Loucy (cell line): ENCODE data around the gene ELP2.

Experiments used
- H2AFZ ChIP-seq: fragments of 200-600 bp; sonication (generic); 2 replicates; pipeline ENCODE4 v1.6.0; 2016; ENCODE audit warnings: antibody characterized with exemption, mild to moderate bottlenecking, low read length, moderate library complexity
- H3F3A ChIP-seq: fragments of 200-600 bp; 2 replicates; pipeline ENCODE4 v1.6.0; 2016; ENCODE audit warnings: antibody characterized with exemption, low read depth, mild to moderate bottlenecking
- H3K27me3 ChIP-seq: fragments of 200-600 bp; sonication (generic); 2 replicates; pipeline ENCODE4 v1.6.1; 2014; ENCODE audit warnings: low read length, mild to moderate bottlenecking; ENCODE audit not compliant: insufficient read depth, poor library complexity, severe bottlenecking
- H3K36me3 ChIP-seq: fragments of 200-600 bp; sonication (generic); 2 replicates; pipeline ENCODE4 v1.6.1; 2016; ENCODE audit warnings: low read length; ENCODE audit not compliant: insufficient read depth
- H3K4me1 ChIP-seq: fragments of 200-600 bp; sonication (generic); 2 replicates; pipeline ENCODE4 v1.5.1; 2014; ENCODE audit warnings: low read length, mild to moderate bottlenecking; ENCODE audit not compliant: insufficient read depth, poor library complexity, severe bottlenecking
- H3K4me2 ChIP-seq: fragments of 200-600 bp; sonication (generic); 2 replicates; pipeline ENCODE4 v1.6.0; 2014; ENCODE audit warnings: antibody characterized with exemption, low read length, low read depth, mild to moderate bottlenecking; ENCODE audit not compliant: poor library complexity, severe bottlenecking
- H3K4me3 ChIP-seq: fragments of 200-600 bp; sonication (generic); 2 replicates; pipeline ENCODE4 v1.5.1; 2014; ENCODE audit warnings: low read length, mild to moderate bottlenecking, mixed read lengths; ENCODE audit not compliant: poor library complexity, severe bottlenecking
- H3K79me2 ChIP-seq: fragments of 200-600 bp; sonication (generic); 2 replicates; pipeline ENCODE4 v1.6.1; 2014; ENCODE audit warnings: low read length; ENCODE audit not compliant: insufficient read depth
- H3K9ac ChIP-seq: fragments of 200-600 bp; sonication (generic); 2 replicates; pipeline ENCODE4 v1.6.0; 2014; ENCODE audit warnings: mild to moderate bottlenecking, low read depth, low read length, moderate library complexity; ENCODE audit not compliant: poor library complexity, severe bottlenecking
- H3K9me2 ChIP-seq: fragments of 200-600 bp; sonication (generic); replicated peaks from 2 replicates; pipeline ENCODE4 v1.6.1; 2016; ENCODE audit warnings: low read depth, low read length, mixed read lengths
- H3K9me3 ChIP-seq: fragments of 200-600 bp; sonication (generic); 2 replicates; pipeline ENCODE4 v1.6.1; 2014; ENCODE audit warnings: mild to moderate bottlenecking, antibody characterized with exemption, low read length, low read depth; ENCODE audit not compliant: insufficient read depth
- H4K20me1 ChIP-seq: fragments of 200-600 bp; sonication (generic); 2 replicates; pipeline ENCODE4 v1.6.0; 2014; ENCODE audit warnings: antibody characterized with exemption, low read length, mild to moderate bottlenecking; ENCODE audit not compliant: insufficient read depth, poor library complexity, severe bottlenecking
- CTCF ChIP-seq: fragments of 200-600 bp; sonication (generic); conservative IDR thresholded peaks from 2 replicates; pipeline ENCODE4 v1.5.1; 2014; ENCODE audit warnings: mild to moderate bottlenecking, antibody characterized with exemption, low read length
- EZH2phosphoT487 ChIP-seq: fragments of 200-600 bp; IDR thresholded peaks from 2 replicates; pipeline ENCODE4 v1.6.1; 2018; ENCODE audit warnings: antibody characterized with exemption, mild to moderate bottlenecking, moderate library complexity, borderline replicate concordance

ELP2 gene

GRCh38 chr18:36185157-36185556 is 55.5 kb downstream of the ELP2 start:
- Histone ChIP-seq H4K20me1 (no peaks in the 10 kb centered on the region), H3K4me1 (no peaks in the 10 kb centered on the region), H3K9me2 (no peaks in the 10 kb centered on the region), H3K4me3 (no peak overlapping the region), H2AFZ (no peak overlapping the region), H3K9ac (no peak overlapping the region), H3K4me2 (no peak overlapping the region), H3K36me3 (no peaks in the 10 kb centered on the region), H3K9me3 (no peaks in the 10 kb centered on the region), H3K79me2 (no peaks in the 10 kb centered on the region), H3K27me3 (no peaks in the 10 kb centered on the region), H3F3A (no peaks in the 10 kb centered on the region)
- TF ChIP-seq EZH2phosphoT487 (no peak), CTCF (no peak)

- Histone ChIP-seq H3K9me3 (no peaks in the 10 kb centered on the region), H3F3A (no peaks in the 10 kb centered on the region), H3K27me3 (no peaks in the 10 kb centered on the region), H3K36me3 (no peaks in the 10 kb centered on the region), H3K4me3 (no peak overlapping the region), H3K79me2 (no peaks in the 10 kb centered on the region), H3K4me2 (no peak overlapping the region), H3K9me2 (no peaks in the 10 kb centered on the region), H4K20me1 (no peaks in the 10 kb centered on the region), H3K9ac (no peak overlapping the region), H2AFZ (no peak overlapping the region), H3K4me1 (no peaks in the 10 kb centered on the region)
- TF ChIP-seq EZH2phosphoT487 (no peak), CTCF (no peak)
Measured at GRCh38 chr18:36185901-36186460, 56.3 kb downstream of the ELP2 start.

- Histone ChIP-seq H3K4me2 (no peak overlapping the region), H3K4me3 (no peak overlapping the region), H3K79me2 (no peaks in the 10 kb centered on the region), H3K9ac (no peak overlapping the region), H3F3A (no peaks in the 10 kb centered on the region), H3K9me3 (no peaks in the 10 kb centered on the region), H3K27me3 (no peaks in the 10 kb centered on the region), H4K20me1 (no peaks in the 10 kb centered on the region), H2AFZ (no peak overlapping the region), H3K36me3 (no peaks in the 10 kb centered on the region), H3K9me2 (no peaks in the 10 kb centered on the region), H3K4me1 (no peaks in the 10 kb centered on the region)
- no peak for TF ChIP-seq CTCF
- TF ChIP-seq EZH2phosphoT487 = no peak
Measured at GRCh38 chr18:36186461-36187192, 56.9 kb downstream of the ELP2 start.
